ENCODE results near the gene IL19. TPM values are rescaled to one million over a fixed set of nuclear protein-coding genes. Genes with fewer than 3 reads are reported as not detected.

The IL19 gene
- total and polyA plus RNA-seq, 2 of the 13 experiments (the other 11 are each of a cell fraction or from before 2014, with no cell fraction given), result not detected

DNA sequence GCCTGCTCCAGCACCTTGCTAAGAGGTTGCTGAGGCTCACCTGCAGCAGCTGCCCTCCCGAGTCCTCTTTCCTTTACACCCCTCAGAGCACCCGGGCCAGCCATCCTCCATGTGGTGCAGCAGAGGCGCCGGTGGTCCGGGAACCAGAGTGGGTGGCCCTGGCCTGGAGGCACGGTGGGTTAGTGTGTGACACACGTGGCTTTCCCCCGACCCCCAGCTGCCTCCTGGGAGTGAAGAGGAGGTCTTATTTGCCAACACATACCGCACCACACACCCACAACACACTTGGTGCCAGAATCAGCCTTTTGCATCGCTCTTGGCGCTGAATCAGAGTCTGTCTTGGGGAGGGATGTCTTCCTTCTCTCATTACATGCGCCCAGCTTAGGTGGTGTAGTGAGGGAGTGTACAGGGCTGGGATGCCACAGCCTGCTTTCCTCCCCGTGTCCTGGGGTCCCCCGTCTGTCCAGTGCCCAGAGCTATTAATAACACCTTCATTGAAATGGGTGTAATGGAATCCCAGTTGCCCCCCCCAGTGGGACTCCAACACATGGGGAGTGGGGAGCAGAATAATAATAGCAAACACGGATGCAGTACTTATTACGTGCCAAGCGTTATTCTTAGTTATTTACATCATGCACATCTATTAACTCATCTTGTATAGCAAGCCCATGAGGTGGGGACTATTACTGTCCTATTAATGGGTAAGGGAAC lies 47.7 kb upstream of the IL19 start (continued):
- TF ChIP-seq ZNF605 (CRISPR knock-in tag; IDR thresholded peaks at IDR 0.05) (no peak), ONECUT2 (CRISPR knock-in tag; IDR thresholded peaks at IDR 0.05) (no peak)

- Histone ChIP-seq H3K36me3 (replicated peaks in 1 of 2; ENCODE audit: control insufficient read depth in 1 of 2, insufficient read depth in 2 of 2, low read length in 2 of 2) (no peaks in the 10 kb centered on the region), H3K4me1 (ENCODE audit: insufficient read depth, low read length) (peaks cover 23% of the 10 kb centered on the region), H2AFZ (ENCODE audit: low read length) (no peak overlapping the region), H3K79me2 (ENCODE audit: insufficient read depth, low read length) (peaks cover 23% of the 10 kb centered on the region), H4K20me1 (ENCODE audit: insufficient read depth, low read length) (peaks cover 31% of the 10 kb centered on the region), H3K9ac (ENCODE audit: insufficient read depth, low read depth, low read length) (no peak overlapping the region), H3K27me3 (ENCODE audit: control insufficient read depth in 1 of 2, insufficient read depth in 2 of 2, low read length in 2 of 2) (no peaks in the 10 kb centered on the region), H3K27ac (ENCODE audit: extremely low read length, insufficient read depth, low read length) (no peak overlapping the region), H3K4me3 (replicated peaks in 1 of 3; ENCODE audit: insufficient read depth in 1 of 3, low read depth in 2 of 3, low read length in 3 of 3) (no peak overlapping the region), H3K9me3 (ENCODE audit: low read length) (no peaks in the 10 kb centered on the region), H3K4me2 (ENCODE audit: low read depth, low read length) (no peak overlapping the region)
- POLR2A ChIA-PET, result no interaction called here
- TF ChIP-seq ZFP82 (CRISPR knock-in tag; IDR thresholded peaks at IDR 0.05; ENCODE audit: borderline replicate concordance), result no peak
- TF ChIP-seq ZKSCAN1 (IDR thresholded peaks at IDR 0.05; ENCODE audit: low read length), result no peak
- no peak for TF ChIP-seq NR2F2 (IDR thresholded peaks at IDR 0.05; ENCODE audit: borderline replicate concordance, low read depth)
- TF ChIP-seq ZNF850 (CRISPR knock-in tag; conservative IDR thresholded peaks at IDR 0.05), result no peak
- no peak for FAIRE-seq
- BruUV-seq (replicated peaks), result no TSS peak
- 95% methylated on average over 3 of the region's 4 CpGs for WGBS (ENCODE audit: low lambda C conversion rate)
- ATAC-seq, result no peak
- DNase-seq (ENCODE audit: low spot score), result no peak
- CTCF ChIA-PET (ENCODE audit: low intra/inter-chr PET ratio, low total read pairs), result no interaction called here
- intact Hi-C loops (cut with micrococcal nuclease; ENCODE audit: unreplicated experiment), result no loop called here
- in situ Hi-C loops (cut with HindIII; ENCODE audit: extremely low pct_ligation_motif_present, low pct_unique_long_range_greater_than_20kb), result no loop called here
These were observed 47.1 kb upstream of the IL19 start for GRCh38 chr1:206723462-206723804.

GRCh38 chr1:206723805-206724472 lies 46.6 kb upstream of the IL19 start:
- Histone ChIP-seq H3K9me3 (ENCODE audit: low read length) (no peaks in the 10 kb centered on the region), H3K4me1 (ENCODE audit: insufficient read depth, low read length) (peaks cover 23% of the 10 kb centered on the region), H3K4me3 (replicated peaks in 1 of 3; ENCODE audit: insufficient read depth in 1 of 3, low read depth in 2 of 3, low read length in 3 of 3) (no peak overlapping the region), H3K36me3 (replicated peaks in 1 of 2; ENCODE audit: control insufficient read depth in 1 of 2, insufficient read depth in 2 of 2, low read length in 2 of 2) (peaks cover 1 to 5% of the 10 kb centered on the region in 2 experiments; a peak in 3 of 5 replicates), H3K27me3 (ENCODE audit: control insufficient read depth in 1 of 2, insufficient read depth in 2 of 2, low read length in 2 of 2) (no peaks in the 10 kb centered on the region), H2AFZ (ENCODE audit: low read length) (no peak overlapping the region), H3K4me2 (ENCODE audit: low read depth, low read length) (no peak overlapping the region), H4K20me1 (ENCODE audit: insufficient read depth, low read length) (peaks cover 31% of the 10 kb centered on the region), H3K79me2 (ENCODE audit: insufficient read depth, low read length) (peaks cover 20% of the 10 kb centered on the region), H3K9ac (ENCODE audit: insufficient read depth, low read depth, low read length) (no peak overlapping the region), H3K27ac (ENCODE audit: extremely low read length, insufficient read depth, low read length) (no peak overlapping the region)
- DNase-seq (ENCODE audit: low spot score) (no peak), FAIRE-seq (no peak), ATAC-seq (no peak; the same call in 1 of the 3 replicates)
- intact Hi-C loops (cut with micrococcal nuclease; ENCODE audit: unreplicated experiment) (no loop called here), in situ Hi-C loops (cut with HindIII; ENCODE audit: extremely low pct_ligation_motif_present, low pct_unique_long_range_greater_than_20kb) (no loop called here)
- no TSS peak for BruUV-seq (replicated peaks)
- ChIA-PET CTCF (ENCODE audit: low intra/inter-chr PET ratio, low total read pairs) (no interaction called here), POLR2A (no interaction called here)
- WGBS (ENCODE audit: low lambda C conversion rate), result 69% methylated on average over 12 of the region's 12 CpGs
- TF ChIP-seq HDAC6 (IDR thresholded peaks at IDR 0.05; ENCODE audit: low read depth, low read length), result no peak
- TF ChIP-seq SMC3 (IDR thresholded peaks at IDR 0.05; ENCODE audit: low read length), result no peak
- TF ChIP-seq ZNF354B (CRISPR knock-in tag; IDR thresholded peaks at IDR 0.05), result no peak
- no peak for TF ChIP-seq JUNB (CRISPR knock-in tag; IDR thresholded peaks at IDR 0.05; ENCODE audit: borderline replicate concordance)
- no peak for TF ChIP-seq CREB1 (IDR thresholded peaks at IDR 0.05)
- TF ChIP-seq CREB1 (CRISPR knock-in tag; IDR thresholded peaks at IDR 0.05), result no peak
- TF ChIP-seq, protein P1, sequence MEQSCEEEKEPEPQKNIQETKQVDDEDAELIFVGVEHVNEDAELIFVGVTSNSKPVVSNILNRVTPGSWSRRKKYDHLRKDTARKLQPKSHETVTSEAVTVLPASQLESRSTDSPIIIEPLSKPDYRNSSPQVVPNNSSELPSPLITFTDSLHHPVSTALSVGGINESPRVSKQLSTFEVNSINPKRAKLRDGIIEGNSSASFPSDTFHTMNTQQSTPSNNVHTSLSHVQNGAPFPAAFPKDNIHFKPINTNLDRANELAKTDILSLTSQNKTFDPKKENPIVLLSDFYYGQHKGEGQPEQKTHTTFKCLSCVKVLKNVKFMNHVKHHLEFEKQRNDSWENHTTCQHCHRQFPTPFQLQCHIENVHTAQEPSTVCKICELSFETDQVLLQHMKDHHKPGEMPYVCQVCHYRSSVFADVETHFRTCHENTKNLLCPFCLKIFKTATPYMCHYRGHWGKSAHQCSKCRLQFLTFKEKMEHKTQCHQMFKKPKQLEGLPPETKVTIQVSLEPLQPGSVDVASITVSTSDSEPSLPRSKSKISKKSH (CRISPR knock-in tag; IDR thresholded peaks at IDR 0.05; ENCODE audit: borderline replicate concordance), result no peak
- TF ChIP-seq TCF7L2 (IDR thresholded peaks at IDR 0.05; ENCODE audit: low read depth, low read length), result no peak
- TF ChIP-seq, protein P2, sequence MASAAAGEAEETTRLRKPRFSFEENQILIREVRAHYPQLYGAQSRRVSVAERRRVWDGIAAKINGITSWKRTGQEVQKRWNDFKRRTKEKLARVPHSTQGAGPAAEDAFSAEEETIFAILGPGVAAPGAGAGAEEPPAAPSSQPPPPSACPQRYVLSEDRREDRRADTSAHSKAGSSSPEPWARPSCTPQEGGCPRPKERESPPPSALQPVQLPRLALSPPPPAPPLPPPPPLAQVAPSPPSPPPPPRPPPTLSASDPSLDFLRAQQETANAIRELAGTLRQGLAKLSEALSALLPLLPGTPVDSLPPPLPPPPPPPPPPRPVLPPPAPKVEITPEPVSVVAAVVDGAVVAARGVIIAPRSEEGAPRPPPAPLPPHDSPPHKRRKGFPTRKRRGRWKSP (CRISPR knock-in tag; IDR thresholded peaks at IDR 0.05), result no peak
